Fibroblast of skin of abdomen (primary cell): Measurements from ENCODE around the gene AKR7A2.
"Not testable (repeated sequence)": the region's sequence is repeated elsewhere in the genome, so short reads cannot be mapped to it uniquely, and the experiment has no call there.

Source experiments
- DNase-seq: peaks from one replicate; pipeline ENCODE4 v3.0.0-alpha.2; 2013

The AKR7A2 gene

GRCh38 chr1:19324665-19324990 is 12.7 kb upstream of the AKR7A2 start:
- no peak for DNase-seq

- no peak for DNase-seq
Measured at GRCh38 chr1:19323987-19324664, 12.2 kb upstream of the AKR7A2 start.

- no peak for DNase-seq
Measured at GRCh38 chr1:19322481-19322880, 10.5 kb upstream of the AKR7A2 start.

- no peak for DNase-seq
Measured at GRCh38 chr1:19321071-19321470, 9.1 kb upstream of the AKR7A2 start.

- DNase-seq = no peak
Measured at GRCh38 chr1:19319196-19319595, 7.3 kb upstream of the AKR7A2 start.

- no peak for DNase-seq
Measured at GRCh38 chr1:19317126-19317910, 5.4 kb upstream of the AKR7A2 start.

GRCh38 chr1:19315378-19316198 is 3.6 kb upstream of the AKR7A2 start:
- peak; percentile 58 for DNase-seq

GRCh38 chr1:19313961-19314882 is 2.3 kb upstream of the AKR7A2 start:
- no peak for DNase-seq

GRCh38 chr1:19313636-19313959 is 1.7 kb upstream of the AKR7A2 start:
- DNase-seq = no peak

- DNase-seq = no peak
Measured at GRCh38 chr1:19312782-19313635, 1.1 kb upstream of the AKR7A2 start.

GRCh38 chr1:19311503-19311930 is 427 bp downstream of the AKR7A2 start:
- DNase-seq = no peak

- no peak for DNase-seq
Measured at GRCh38 chr1:19310720-19311502, 1.0 kb downstream of the AKR7A2 start.

- DNase-seq = no peak
Measured at GRCh38 chr1:19310061-19310460, 1.9 kb downstream of the AKR7A2 start.

GRCh38 chr1:19309123-19309813 is 2.7 kb downstream of the AKR7A2 start:
- DNase-seq = peak; percentile 62

- no peak for DNase-seq
Measured at GRCh38 chr1:19308509-19308907, 3.4 kb downstream of the AKR7A2 start.

- no peak for DNase-seq
Measured at GRCh38 chr1:19307794-19308508, 4.0 kb downstream of the AKR7A2 start.

- no peak for DNase-seq
Measured at GRCh38 chr1:19306941-19307340, 5.0 kb downstream of the AKR7A2 start.

- DNase-seq = no peak
Measured at GRCh38 chr1:19305880-19306279, 6.1 kb downstream of the AKR7A2 start.

GRCh38 chr1:19304081-19304480 is 7.9 kb downstream of the AKR7A2 start:
- not testable (repeated sequence) for DNase-seq
